ENCODE measurements around the gene TNNT1.

DNA sequence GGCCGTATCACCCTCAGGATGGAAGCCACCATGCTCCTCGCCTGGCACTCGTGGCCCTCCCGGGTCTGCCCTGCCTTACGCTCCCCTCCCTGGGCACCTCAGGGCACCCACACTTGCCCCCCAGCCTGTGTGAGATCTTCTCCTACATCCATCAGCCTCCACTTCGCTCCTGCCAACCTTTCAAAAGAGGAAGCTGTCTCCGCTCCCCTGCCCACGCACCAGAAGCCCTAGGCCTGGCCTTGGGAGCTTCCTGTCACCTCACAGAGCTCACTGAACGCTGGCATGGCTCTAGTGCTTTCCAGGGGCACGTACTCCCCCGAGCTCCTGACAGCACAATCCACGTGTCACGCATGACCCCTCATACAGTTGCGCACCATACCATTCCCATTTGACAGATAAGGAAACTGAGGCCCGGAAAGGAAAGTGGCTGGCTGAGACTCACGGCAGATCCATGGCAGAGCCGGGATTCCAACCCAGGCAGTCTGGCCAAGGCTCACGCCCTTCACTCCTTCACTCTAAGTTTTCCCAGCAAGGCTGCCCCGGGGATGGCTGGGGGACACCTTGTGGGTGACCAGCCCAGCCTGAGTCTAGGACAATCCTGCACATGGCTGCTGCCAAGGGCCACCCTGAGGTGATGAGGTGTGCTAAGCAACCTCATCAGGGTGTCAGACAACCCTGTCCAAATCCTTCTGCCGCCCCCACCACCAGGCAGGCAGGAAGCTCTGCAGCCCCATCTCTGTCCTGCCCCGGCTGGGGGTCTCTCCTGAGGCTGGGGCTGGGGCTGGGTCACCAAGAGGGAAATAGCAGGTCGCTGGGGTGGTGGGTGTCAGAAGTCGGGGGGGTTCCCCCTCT is 50.9 kb downstream of the TNNT1 start:
- TF ChIP-seq CTCF (IDR thresholded peaks at IDR 0.05) (no peak), ZFX (IDR thresholded peaks at IDR 0.05; ENCODE audit: borderline replicate concordance) (no peak)

Data from 22Rv1 (cell line).